ENCODE data around the gene ID2. TPM values are rescaled to one million over a fixed set of nuclear protein-coding genes. Genes with fewer than 3 reads are reported as not detected.

Gene ID2
- total and polyA plus RNA-seq, 10 of the 15 experiments (the other 5 are each of a cell fraction or from before 2014, with no cell fraction given) = 39.0 to 613 (median 73.6) TPM

- no peaks in the 10 kb centered on the region for H3K79me2 ChIP-seq (ENCODE audit: control insufficient read depth, insufficient read depth, low read length)
- FAIRE-seq (no peak), ATAC-seq (no peak), DNase-seq (ENCODE audit: low read depth, low spot score) (no peak)
- H3K9ac ChIP-seq (ENCODE audit: control insufficient read depth, insufficient read depth, low read length) = no peak overlapping the region
- no peaks in the 10 kb centered on the region; a peak in 1 of 4 replicates for H3K27me3 ChIP-seq (replicated peaks in 1 of 2; ENCODE audit: control insufficient read depth in 2 of 2, insufficient read depth in 2 of 2, low read length in 1 of 2)
- TF ChIP-seq CBFB (IDR thresholded peaks at IDR 0.05; ENCODE audit: low read depth) = no peak
- TF ChIP-seq SMARCA5 (IDR thresholded peaks at IDR 0.05) = no peak
- TF ChIP-seq ESRRA (IDR thresholded peaks at IDR 0.05; ENCODE audit: low read length) = no peak
- no peak for TF ChIP-seq FOXK2 (IDR thresholded peaks at IDR 0.05)
- no peak for TF ChIP-seq USF1 (IDR thresholded peaks at IDR 0.05; ENCODE audit: borderline replicate concordance, extremely low read length, insufficient read depth, low read depth, low read length)
- no peak for TF ChIP-seq MEF2A (IDR thresholded peaks at IDR 0.05; ENCODE audit: insufficient read depth, low read depth, low read length)
- no peak for TF ChIP-seq IKZF2 (IDR thresholded peaks at IDR 0.05)
- no peak for TF ChIP-seq ELK1 (IDR thresholded peaks at IDR 0.05; ENCODE audit: low read depth, low read length)
- TF ChIP-seq SPI1 (IDR thresholded peaks at IDR 0.05; ENCODE audit: borderline replicate concordance, insufficient read depth, low read depth, low read length) = no peak
- no peak for TF ChIP-seq GATAD2B (conservative IDR thresholded peaks at IDR 0.05; ENCODE audit: low read depth)
- no peaks in the 10 kb centered on the region for H3K4me1 ChIP-seq (ENCODE audit: control insufficient read depth, insufficient read depth, low read length)
- no peak overlapping the region for H3K4me2 ChIP-seq (ENCODE audit: control insufficient read depth, insufficient read depth)
- peaks cover 13% of the 10 kb centered on the region; the same call in 2 of the 3 replicates for H3K9me3 ChIP-seq (replicated peaks; ENCODE audit: control insufficient read depth, insufficient read depth, low read length)
- no peaks in the 10 kb centered on the region for H3K36me3 ChIP-seq (ENCODE audit: control insufficient read depth in 2 of 2, insufficient read depth in 2 of 2, low read length in 1 of 2)
- CTCF ChIA-PET = no interaction called here
- POLR2A ChIA-PET = no interaction called here
- in situ Hi-C loops (cut with MboI) = no loop called here
- RAD21 ChIA-PET (ENCODE audit: unreplicated experiment) = no interaction called here
- intact Hi-C loops (cut with micrococcal nuclease; ENCODE audit: unreplicated experiment) = no loop called here
- no peak overlapping the region for H2AFZ ChIP-seq (ENCODE audit: control insufficient read depth, low read depth, low read length)
- WGBS (ENCODE audit: insufficient coverage, insufficient replicate concordance, low lambda C conversion rate, missing lambda C conversion rate) = 63% methylated on average over 19 of the region's 19 CpGs
- BruUV-seq (replicated peaks) = no TSS peak
- no peak overlapping the region for H3K27ac ChIP-seq (ENCODE audit: control insufficient read depth, insufficient read depth)
- H3K4me3 ChIP-seq = no peak overlapping the region
- no peaks in the 10 kb centered on the region for H4K20me1 ChIP-seq (ENCODE audit: control insufficient read depth, insufficient read depth)
- SMC1A ChIA-PET (ENCODE audit: uncharacterized antibody, unreplicated experiment) = no interaction called here
These were observed 37.2 kb upstream of the ID2 start for GRCh38 chr2:8644605-8645175.

Data from GM12878 (cell line).